PFSK-1 (cell line): ENCODE measurements around the gene NFKB1.

Experiments used
- POLR2AphosphoS5 ChIP-seq: IDR thresholded peaks from 2 replicates; pipeline ENCODE4 v1.6.1; 2012; ENCODE audit warnings: low read depth, mild to moderate bottlenecking, control low read depth, low read length, moderate library complexity
- TF ChIP-seq, protein P1 (sequence below), 2 experiments: IDR thresholded peaks; 2 replicates each; pipeline versions ENCODE4 v1.6.1 to v1.8.0; 2011 to 2012; ENCODE audit warnings: low read depth in 2 of 2, low read length in 2 of 2, control low read depth in 1 of 2, inconsistent platforms in 1 of 2, mild to moderate bottlenecking in 1 of 2, moderate library complexity in 1 of 2; ENCODE audit not compliant: insufficient read depth in 1 of 2

- no peak for TF ChIP-seq POLR2AphosphoS5
- TF ChIP-seq, protein P1, sequence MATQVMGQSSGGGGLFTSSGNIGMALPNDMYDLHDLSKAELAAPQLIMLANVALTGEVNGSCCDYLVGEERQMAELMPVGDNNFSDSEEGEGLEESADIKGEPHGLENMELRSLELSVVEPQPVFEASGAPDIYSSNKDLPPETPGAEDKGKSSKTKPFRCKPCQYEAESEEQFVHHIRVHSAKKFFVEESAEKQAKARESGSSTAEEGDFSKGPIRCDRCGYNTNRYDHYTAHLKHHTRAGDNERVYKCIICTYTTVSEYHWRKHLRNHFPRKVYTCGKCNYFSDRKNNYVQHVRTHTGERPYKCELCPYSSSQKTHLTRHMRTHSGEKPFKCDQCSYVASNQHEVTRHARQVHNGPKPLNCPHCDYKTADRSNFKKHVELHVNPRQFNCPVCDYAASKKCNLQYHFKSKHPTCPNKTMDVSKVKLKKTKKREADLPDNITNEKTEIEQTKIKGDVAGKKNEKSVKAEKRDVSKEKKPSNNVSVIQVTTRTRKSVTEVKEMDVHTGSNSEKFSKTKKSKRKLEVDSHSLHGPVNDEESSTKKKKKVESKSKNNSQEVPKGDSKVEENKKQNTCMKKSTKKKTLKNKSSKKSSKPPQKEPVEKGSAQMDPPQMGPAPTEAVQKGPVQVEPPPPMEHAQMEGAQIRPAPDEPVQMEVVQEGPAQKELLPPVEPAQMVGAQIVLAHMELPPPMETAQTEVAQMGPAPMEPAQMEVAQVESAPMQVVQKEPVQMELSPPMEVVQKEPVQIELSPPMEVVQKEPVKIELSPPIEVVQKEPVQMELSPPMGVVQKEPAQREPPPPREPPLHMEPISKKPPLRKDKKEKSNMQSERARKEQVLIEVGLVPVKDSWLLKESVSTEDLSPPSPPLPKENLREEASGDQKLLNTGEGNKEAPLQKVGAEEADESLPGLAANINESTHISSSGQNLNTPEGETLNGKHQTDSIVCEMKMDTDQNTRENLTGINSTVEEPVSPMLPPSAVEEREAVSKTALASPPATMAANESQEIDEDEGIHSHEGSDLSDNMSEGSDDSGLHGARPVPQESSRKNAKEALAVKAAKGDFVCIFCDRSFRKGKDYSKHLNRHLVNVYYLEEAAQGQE (IDR thresholded peaks at IDR 0.05; ENCODE audit: insufficient read depth in 1 of 2, low read depth in 2 of 2, low read length in 2 of 2): no peak
These were observed 835 bp upstream of the NFKB1 start for GRCh38 chr4:102500352-102500695.
